Effector memory CD4-positive, alpha-beta T cell (primary cell): ENCODE results near the gene ITSN2.

ENCODE experiments used
- DNase-seq, 3 donors: peaks; one replicate each; pipeline ENCODE4 v3.0.0-alpha.2; 2020
- H3K27ac ChIP-seq: 2 replicates; pipeline ENCODE4 v1.7.0; 2013; ENCODE audit warnings: mild to moderate bottlenecking, low read length, moderate library complexity; ENCODE audit not compliant: insufficient read depth, poor library complexity, severe bottlenecking
- H3K27me3 ChIP-seq: replicated peaks from 2 replicates; pipeline ENCODE4 v1.7.0; 2013; ENCODE audit warnings: mild to moderate bottlenecking, low read length; ENCODE audit not compliant: insufficient read depth, control insufficient read depth, poor library complexity, severe bottlenecking
- H3K36me3 ChIP-seq: 2 replicates; pipeline ENCODE4 v1.7.0; 2013; ENCODE audit warnings: mild to moderate bottlenecking, low read length, moderate library complexity; ENCODE audit not compliant: control insufficient read depth, insufficient read depth
- H3K4me1 ChIP-seq: 2 replicates; pipeline ENCODE4 v1.7.0; 2013; ENCODE audit warnings: low read length, mild to moderate bottlenecking; ENCODE audit not compliant: control insufficient read depth, insufficient read depth, poor library complexity, severe bottlenecking
- H3K4me3 ChIP-seq: 2 replicates; pipeline ENCODE4 v1.7.0; 2013; ENCODE audit warnings: low read length, low read depth, mild to moderate bottlenecking; ENCODE audit not compliant: insufficient read depth, poor library complexity, severe bottlenecking
- H3K9me3 ChIP-seq: 2 replicates; pipeline ENCODE4 v1.7.0; 2013; ENCODE audit warnings: mild to moderate bottlenecking, low read length, moderate library complexity; ENCODE audit not compliant: control insufficient read depth

Gene ITSN2

DNA sequence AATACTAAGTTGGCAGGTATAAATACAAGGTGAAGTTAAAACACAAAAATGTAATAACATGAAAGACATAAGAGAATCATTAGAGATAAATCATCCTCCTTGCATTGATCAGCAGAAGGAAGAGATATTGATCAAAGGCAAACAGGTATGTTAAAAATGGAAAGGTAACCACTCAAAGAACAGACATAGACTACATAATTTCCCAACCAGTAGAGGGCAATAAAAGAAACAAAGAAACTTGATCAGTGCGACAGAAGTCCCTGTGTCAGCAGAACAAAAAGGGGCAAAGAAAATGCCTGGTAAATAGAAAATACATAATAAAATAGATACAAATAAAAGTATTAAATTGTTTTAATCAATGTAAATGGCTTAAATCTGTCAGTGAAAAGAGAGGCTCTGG, 131.9 kb downstream of the ITSN2 start:
- Histone ChIP-seq H3K36me3 (peaks cover 14% of the 10 kb centered on the region), H3K27me3 (no peaks in the 10 kb centered on the region), H3K4me3 (no peak overlapping the region), H3K4me1 (no peaks in the 10 kb centered on the region), H3K9me3 (no peaks in the 10 kb centered on the region), H3K27ac (no peak overlapping the region)
- no peak for DNase-seq

DNA sequence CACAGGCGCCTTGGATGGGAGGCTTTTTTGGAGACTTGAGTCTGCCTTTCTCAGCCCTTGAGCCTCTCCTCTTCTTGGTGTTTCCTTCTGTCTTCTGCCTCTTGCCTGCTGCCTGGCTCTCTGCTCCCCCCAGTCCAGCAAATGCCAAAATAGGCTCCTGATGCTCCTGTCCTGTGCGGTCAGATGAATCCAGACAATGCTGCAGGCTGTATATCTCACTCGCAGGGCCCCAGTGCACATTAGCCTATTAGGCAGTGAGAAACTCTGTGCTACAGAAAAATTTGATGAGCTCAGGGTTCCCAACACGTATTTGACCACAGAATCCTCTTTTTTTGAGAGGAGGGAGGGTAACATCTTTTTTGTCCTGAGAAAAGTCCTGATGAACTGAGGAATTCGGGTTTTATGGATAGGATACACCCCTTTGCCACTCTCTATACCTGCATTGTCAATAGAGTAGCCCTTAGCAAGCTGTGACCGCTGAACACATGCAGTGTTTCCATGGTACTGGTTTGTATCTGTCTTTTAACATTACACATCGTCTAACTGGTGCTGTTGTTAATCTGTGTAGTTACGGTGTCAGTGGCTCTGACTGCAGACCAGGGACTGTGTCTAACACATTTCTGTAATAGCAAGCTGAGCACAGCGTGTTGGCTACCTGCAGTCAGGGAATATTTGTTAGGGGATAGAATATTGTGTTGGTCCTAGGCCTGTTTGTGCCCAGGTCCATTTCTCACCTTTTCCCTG, 134.7 kb downstream of the ITSN2 start:
- no peaks in the 10 kb centered on the region for H3K27me3 ChIP-seq
- no peak overlapping the region for H3K4me3 ChIP-seq
- H3K27ac ChIP-seq, result no peak overlapping the region
- no peak for DNase-seq
- H3K36me3 ChIP-seq, result peaks cover 20% of the 10 kb centered on the region
- no peaks in the 10 kb centered on the region for H3K9me3 ChIP-seq
- no peaks in the 10 kb centered on the region for H3K4me1 ChIP-seq

DNA sequence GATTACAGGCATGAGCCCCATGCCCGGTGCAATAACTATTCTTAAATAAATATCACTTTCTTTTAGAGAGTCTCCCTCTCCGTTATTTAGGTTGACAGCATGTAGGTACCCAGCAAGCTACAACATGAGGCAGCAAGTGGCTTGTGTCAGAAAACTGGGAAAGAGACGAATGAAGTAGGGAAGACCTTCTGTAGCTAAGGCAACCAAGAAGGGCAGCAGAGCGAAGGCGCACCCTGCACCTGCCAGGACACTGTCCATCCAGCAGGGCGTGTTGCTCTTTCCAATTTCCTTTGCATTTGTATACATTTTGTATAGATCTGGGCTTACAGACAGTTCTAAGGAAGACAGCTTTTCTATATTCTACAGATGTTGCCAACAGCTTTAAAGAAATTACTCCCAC, 137.4 kb downstream of the ITSN2 start:
- no peaks in the 10 kb centered on the region for H3K9me3 ChIP-seq

GRCh38 chr2:24221343-24222050, 138.8 kb downstream of the ITSN2 start:
- Histone ChIP-seq H3K4me1 (no peaks in the 10 kb centered on the region), H3K36me3 (peaks cover 53% of the 10 kb centered on the region)

More for the DNA sequence above, 137.4 kb downstream of the ITSN2 start:
- no peaks in the 10 kb centered on the region for H3K27me3 ChIP-seq
- H3K27ac ChIP-seq, result no peak overlapping the region
- H3K4me3 ChIP-seq, result no peak overlapping the region
- H3K4me1 ChIP-seq, result no peaks in the 10 kb centered on the region
- DNase-seq, result no peak
- peaks cover 44% of the 10 kb centered on the region for H3K36me3 ChIP-seq

GRCh38 chr2:24220554-24221291, 139.6 kb downstream of the ITSN2 start:
- DNase-seq, result no peak
- Histone ChIP-seq H3K36me3 (peaks cover 52% of the 10 kb centered on the region), H3K27me3 (no peaks in the 10 kb centered on the region), H3K27ac (no peak overlapping the region), H3K9me3 (no peaks in the 10 kb centered on the region), H3K4me3 (no peak overlapping the region), H3K4me1 (no peaks in the 10 kb centered on the region)

More at GRCh38 chr2:24221343-24222050, 138.8 kb downstream of the ITSN2 start:
- no peak for DNase-seq
- Histone ChIP-seq H3K27ac (no peak overlapping the region), H3K27me3 (no peaks in the 10 kb centered on the region), H3K4me3 (no peak overlapping the region), H3K9me3 (no peaks in the 10 kb centered on the region)

GRCh38 chr2:24214880-24215279, 145.5 kb downstream of the ITSN2 start:
- Histone ChIP-seq H3K27ac (no peak overlapping the region), H3K4me1 (no peaks in the 10 kb centered on the region), H3K27me3 (no peaks in the 10 kb centered on the region), H3K9me3 (no peaks in the 10 kb centered on the region), H3K36me3 (peaks cover 67% of the 10 kb centered on the region), H3K4me3 (no peak overlapping the region)
- no peak for DNase-seq

DNA sequence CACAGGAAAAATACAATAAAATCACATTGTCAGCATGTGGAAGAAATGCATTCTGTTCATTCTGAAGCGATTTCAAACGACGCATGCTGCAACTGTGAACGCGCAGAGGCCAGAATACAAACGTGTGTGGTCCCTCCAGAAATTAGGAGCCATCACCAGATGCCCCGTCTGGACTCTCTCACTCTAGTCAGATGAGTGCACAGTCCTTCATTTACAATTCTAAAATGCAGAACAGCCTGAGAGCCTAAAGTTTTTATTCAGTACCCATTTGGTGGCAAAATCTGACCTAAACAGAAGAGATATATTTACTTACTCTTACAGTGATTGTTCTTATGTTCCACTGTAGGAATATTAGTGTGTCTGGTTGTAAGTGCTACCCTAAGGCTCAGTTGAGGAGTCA, 148.9 kb downstream of the ITSN2 start:
- Histone ChIP-seq H3K27ac (no peak overlapping the region), H3K4me3 (no peak overlapping the region), H3K27me3 (no peaks in the 10 kb centered on the region), H3K36me3 (peaks cover 77% of the 10 kb centered on the region), H3K9me3 (no peaks in the 10 kb centered on the region), H3K4me1 (no peaks in the 10 kb centered on the region)
- no peak for DNase-seq

- Histone ChIP-seq H3K36me3 (peaks cover 78% of the 10 kb centered on the region), H3K9me3 (no peaks in the 10 kb centered on the region), H3K4me3 (no peak overlapping the region), H3K27me3 (no peaks in the 10 kb centered on the region), H3K4me1 (no peaks in the 10 kb centered on the region), H3K27ac (no peak overlapping the region)
- DNase-seq, result no peak
Measured at GRCh38 chr2:24210723-24211122, 149.6 kb downstream of the ITSN2 start.

- no peak overlapping the region for H3K4me3 ChIP-seq
- no peaks in the 10 kb centered on the region for H3K27me3 ChIP-seq
- H3K4me1 ChIP-seq, result no peaks in the 10 kb centered on the region
- no peak overlapping the region for H3K27ac ChIP-seq
- H3K36me3 ChIP-seq, result peaks cover 83% of the 10 kb centered on the region
- DNase-seq, result no peak
- no peaks in the 10 kb centered on the region for H3K9me3 ChIP-seq
Measured at GRCh38 chr2:24210106-24210455, 150.3 kb downstream of the ITSN2 start.
